Mesenteric fat pad (tissue), 1 donor: ENCODE data around the gene SPRED2. TPM values are rescaled to one million over a fixed set of nuclear protein-coding genes. Genes with fewer than 3 reads are reported as not detected.

Source experiments
- total RNA-seq: library from RNA; stranded (reverse); fragmentation: NEBNext Ultra II Directional; extraction: Animal tissue kit (Norgen Biotek cat#: 25700); gene quantifications from one replicate; pipeline ENCODE4 v1.2.1, GENCODE V29; 2021
- donor health status: DM: yes; HTN: yes; CAD: no.

Gene SPRED2
- total RNA-seq, 1 donor from 2014 or later, result 48.7 TPM

Other genes starting within 250 kb of the SPRED2 start
- gene ACTR2, start 204.8 kb downstream of the SPRED2 start, total RNA-seq, result 224 TPM